ENCODE data around the gene MCRIP1.

MCRIP1 gene

DNA sequence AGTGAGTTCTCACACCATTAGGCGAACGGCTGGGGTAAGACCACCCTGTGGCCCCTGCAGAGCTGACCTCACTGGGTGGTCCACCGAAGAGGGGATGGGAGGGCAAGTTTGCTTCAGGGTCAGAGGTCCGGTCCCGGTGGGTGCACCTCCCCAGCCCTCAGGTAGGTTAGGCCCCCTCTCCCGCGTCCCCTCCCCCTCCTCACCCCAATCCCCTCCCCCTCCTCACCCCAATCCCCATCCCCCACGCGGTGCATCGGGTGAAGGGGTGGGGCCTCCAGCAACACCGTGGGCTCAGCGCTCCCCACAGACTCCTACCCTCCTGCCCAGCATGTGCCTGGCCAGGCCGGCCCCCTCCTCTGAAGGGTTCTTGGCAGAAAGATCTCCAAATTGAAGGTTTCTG, 13.4 kb downstream of the MCRIP1 start:
- no peak for DNase-seq (ENCODE audit: low spot score)

GRCh38 chr17:81817758-81818147, 15.3 kb downstream of the MCRIP1 start:
- no peak for DNase-seq (ENCODE audit: low spot score)

DNA sequence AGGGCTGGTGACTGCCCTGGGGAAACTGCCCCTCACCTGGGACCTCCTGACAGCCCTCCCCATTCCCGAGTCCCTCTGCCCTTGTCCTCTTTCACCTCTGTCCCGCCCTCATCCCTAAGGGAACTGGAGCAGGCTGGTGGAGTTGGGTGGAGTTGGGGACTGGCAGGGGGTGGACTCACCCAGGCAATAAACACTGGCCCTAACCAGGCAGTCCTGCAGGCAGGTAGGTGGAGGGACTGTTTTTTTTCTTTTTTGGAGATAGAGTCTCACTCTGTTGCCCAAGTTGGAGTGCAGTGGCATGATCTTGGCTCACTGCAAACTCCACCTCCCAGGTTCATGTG, 17.5 kb downstream of the MCRIP1 start:
- no peak for DNase-seq (ENCODE audit: low spot score)

DNA sequence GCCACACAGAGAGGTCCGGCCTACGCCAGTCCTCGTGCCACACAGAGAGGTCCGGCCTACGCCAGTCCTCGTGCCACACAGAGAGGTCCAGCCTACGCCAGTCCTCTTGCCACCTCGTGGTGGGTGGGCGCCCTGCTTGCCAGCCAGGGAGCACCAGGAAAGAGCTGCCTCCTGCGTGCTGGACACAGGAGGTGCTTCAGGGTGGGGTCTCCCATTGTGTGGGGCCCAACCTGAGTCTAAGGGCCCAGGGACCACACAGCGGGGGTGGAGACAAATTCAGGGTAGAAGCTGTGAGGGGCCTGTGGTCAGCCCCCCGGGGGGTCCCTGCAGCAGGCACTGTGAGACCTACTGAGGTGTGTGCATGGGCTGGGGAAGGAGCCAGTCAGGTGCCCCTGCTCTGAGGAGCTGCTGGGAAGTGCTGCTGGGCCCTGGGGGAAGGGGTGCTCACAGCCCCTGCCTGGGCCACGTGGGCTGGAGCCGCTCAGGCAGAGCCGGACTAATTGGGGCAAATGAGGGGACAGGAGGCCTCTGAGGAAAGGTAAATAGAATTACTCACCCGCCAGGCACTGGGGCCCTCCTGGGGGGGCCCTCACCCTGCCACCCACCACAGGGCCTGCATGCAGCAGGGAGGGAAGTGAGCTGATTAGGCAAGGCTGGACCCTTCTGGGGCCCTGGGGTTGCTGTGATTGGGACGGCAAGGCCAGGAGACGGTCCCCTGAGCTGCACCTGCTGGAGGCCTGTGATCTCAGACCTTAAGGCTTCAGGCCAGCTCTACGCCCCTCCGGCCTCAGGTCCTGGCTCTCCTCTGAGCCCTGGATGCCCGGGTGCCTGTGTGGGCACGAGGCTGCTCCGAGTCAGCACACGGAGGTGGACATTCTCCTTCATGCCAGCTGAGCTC, 18.1 kb downstream of the MCRIP1 start:
- no peak for DNase-seq (ENCODE audit: low spot score)

- DNase-seq (ENCODE audit: low spot score), result no peak
These were observed 19.0 kb downstream of the MCRIP1 start for GRCh38 chr17:81813861-81814683.

- DNase-seq (ENCODE audit: low spot score), result no peak
These were observed 19.8 kb downstream of the MCRIP1 start for GRCh38 chr17:81813371-81813684.

DNA sequence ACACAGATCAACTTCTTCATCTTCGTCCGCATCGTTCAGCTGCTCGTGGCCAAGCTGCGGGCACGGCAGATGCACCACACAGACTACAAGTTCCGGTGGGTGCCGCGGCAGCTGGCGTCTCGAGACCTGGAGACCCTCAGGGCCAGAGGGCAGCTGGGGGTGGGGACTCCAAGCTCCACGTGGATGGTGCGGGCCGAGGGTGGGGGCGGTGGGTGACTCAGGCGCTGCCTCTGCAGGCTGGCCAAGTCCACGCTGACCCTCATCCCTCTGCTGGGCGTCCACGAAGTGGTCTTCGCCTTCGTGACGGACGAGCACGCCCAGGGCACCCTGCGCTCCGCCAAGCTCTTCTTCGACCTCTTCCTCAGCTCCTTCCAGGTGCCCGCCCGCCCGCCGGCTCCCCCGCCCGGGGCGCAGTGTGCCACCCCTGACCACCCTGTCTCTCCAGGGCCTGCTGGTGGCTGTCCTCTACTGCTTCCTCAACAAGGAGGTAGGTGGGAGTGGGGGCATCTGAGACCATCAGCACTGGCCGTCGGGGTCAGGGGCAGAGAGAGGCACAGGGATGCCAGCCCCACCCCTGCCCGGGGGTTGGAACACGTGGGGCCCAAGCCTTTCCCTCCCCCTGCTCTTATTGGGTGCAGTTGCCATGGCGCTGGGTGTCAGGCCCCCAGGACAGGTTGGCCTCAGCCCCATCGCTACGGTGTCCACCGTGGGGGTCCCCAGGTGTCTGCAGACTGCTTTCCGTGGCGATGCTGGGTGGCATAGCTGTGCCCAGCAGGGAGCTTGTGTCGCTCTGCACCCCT, 20.3 kb downstream of the MCRIP1 start:
- DNase-seq (ENCODE audit: low spot score), result no peak

DNA sequence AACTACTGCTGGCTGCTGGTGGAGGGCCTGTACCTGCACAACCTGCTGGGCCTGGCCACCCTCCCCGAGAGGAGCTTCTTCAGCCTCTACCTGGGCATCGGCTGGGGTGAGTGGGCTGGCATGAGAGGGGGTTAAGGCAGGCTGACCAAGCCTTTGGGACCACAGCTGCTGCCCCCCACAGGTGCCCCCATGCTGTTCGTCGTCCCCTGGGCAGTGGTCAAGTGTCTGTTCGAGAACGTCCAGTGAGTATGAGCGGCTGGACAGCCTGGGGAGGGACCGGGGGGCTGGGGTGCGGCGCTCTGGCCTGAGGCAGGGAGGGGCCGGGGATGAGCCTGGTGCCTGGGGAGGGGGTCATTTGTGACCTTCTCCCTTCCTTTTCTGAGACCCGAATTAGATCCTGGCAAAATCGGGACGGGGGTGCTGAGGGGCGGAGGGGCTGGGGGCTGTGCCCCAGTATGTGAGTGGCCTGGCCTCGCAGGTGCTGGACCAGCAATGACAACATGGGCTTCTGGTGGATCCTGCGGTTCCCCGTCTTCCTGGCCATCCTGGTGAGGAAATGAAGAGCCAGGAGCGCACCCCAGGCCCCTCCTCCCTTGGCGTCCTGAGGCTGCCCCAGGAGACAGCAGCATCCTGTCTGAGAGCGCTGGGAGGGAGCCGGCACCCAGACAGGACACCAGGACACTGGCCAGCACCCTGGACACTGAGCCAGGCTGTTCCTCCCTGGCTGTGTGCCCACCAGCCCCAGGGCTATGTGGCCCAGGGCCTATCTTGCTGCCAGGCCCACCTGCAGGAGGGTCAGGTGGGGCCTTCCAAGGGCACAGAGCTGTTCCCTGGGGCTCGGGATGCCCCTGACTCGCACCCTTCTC, 21.2 kb downstream of the MCRIP1 start:
- DNase-seq (ENCODE audit: low spot score), result no peak

DNA sequence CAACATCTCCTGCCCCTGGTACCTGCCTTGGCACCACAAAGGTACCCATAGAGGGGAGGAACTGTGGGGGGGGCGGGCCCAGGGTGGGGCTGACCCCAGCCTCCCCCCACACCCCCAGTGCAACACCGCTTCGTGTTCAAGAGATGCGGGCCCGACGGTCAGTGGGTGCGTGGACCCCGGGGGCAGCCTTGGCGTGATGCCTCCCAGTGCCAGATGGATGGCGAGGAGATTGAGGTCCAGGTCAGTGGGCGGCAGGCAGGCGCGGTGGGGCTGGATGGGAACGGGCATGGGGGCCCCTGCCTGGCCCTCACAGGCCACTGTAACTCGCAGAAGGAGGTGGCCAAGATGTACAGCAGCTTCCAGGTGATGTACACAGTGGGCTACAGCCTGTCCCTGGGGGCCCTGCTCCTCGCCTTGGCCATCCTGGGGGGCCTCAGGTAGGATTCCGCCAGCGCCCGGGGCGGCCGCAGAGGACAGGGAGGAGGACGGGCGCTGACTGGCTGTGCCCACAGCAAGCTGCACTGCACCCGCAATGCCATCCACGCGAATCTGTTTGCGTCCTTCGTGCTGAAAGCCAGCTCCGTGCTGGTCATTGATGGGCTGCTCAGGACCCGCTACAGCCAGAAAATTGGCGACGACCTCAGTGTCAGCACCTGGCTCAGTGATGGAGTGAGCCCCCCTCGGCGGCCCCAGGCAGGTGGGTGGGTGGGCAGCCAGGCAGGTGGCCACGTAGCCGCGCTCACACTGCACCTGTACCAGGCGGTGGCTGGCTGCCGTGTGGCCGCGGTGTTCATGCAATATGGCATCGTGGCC, 22.0 kb downstream of the MCRIP1 start:
- no peak for DNase-seq (ENCODE audit: low spot score)

- no peak for DNase-seq (ENCODE audit: low spot score)
These were observed 22.6 kb downstream of the MCRIP1 start for GRCh38 chr17:81810476-81810875.

DNA sequence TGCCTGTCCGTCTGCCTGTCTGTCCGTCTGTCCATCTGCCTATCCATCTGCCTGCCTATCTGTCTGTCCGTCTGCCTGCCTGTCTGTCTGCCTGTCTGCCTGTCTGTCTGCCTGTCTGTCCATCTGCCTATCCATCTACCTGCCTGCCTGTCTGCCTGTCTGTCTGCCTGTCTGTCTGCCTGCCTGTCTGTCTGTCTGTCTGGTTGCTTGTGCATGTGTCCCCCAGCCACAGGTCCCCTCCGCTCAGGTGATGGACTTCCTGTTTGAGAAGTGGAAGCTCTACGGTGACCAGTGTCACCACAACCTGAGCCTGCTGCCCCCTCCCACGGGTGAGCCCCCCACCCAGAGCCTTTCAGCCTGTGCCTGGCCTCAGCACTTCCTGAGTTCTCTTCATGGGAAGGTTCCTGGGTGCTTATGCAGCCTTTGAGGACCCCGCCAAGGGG, 23.5 kb downstream of the MCRIP1 start:
- DNase-seq (ENCODE audit: low spot score), result no peak

DNA sequence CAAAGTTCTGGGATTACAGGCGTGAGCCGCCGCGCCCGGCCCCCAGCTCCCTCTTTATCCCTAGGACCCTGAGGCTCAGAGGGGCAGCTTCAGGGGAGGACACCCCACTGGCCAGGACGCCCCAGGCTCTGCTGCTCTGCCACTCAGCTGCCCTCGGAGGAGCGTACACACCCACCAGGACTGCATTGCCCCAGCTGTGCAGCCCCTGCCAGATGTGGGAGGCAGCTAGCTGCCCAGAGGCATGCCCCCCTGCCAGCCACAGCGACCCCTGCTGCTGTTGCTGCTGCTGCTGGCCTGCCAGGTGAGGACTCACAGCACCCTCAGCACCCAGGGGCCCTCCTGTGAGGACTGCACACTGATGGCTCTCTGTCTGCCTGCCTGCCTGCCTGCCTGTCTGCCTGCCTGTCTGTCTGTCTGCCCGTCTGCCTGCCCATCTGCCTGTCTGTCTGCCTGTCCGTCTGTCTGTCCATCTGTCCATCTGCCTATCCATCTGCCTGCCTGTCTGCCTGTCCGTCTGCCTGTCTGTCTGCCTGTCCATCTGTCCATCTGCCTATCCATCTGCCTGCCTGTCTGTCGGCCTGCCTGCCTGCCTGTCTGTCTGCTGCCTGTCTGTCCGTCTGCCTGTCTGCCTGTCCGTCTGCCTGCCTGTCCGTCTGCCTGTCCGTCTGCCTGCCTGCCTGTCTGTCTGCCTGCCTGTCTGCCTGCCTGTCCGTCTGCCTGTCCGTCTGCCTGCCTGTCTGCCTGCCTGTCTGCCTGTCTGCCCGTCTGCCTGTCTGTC, 24.1 kb downstream of the MCRIP1 start:
- DNase-seq (ENCODE audit: low spot score), result no peak

- no peak for DNase-seq (ENCODE audit: low spot score)
These were observed 25.3 kb downstream of the MCRIP1 start for GRCh38 chr17:81807839-81808238.

DNA sequence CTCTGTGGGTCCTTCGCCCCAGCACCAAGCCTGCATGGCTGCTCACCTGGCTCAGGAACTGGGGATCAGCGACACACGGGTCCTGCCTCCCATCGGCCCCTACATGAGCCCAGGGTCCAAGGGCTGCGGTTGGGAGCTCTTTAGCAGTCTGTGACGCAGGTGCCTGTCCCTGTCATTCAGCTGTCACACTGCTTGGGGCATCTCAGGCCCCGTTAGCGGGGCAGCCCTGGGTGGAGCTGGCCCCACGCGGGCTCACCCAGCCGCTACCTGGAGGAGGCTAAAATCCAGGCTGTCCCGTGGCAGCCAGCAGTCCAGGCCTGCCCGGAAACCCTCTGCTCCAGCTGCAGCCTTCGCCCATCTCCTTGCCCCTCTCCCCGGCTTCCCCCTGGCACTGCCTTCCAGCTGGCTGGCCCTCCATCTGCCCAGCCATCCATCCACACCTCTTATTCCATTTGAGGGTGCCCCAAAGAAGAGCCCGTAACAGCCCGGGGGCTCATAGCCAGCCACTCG, 25.8 kb downstream of the MCRIP1 start:
- no peak for DNase-seq (ENCODE audit: low spot score)

DNA sequence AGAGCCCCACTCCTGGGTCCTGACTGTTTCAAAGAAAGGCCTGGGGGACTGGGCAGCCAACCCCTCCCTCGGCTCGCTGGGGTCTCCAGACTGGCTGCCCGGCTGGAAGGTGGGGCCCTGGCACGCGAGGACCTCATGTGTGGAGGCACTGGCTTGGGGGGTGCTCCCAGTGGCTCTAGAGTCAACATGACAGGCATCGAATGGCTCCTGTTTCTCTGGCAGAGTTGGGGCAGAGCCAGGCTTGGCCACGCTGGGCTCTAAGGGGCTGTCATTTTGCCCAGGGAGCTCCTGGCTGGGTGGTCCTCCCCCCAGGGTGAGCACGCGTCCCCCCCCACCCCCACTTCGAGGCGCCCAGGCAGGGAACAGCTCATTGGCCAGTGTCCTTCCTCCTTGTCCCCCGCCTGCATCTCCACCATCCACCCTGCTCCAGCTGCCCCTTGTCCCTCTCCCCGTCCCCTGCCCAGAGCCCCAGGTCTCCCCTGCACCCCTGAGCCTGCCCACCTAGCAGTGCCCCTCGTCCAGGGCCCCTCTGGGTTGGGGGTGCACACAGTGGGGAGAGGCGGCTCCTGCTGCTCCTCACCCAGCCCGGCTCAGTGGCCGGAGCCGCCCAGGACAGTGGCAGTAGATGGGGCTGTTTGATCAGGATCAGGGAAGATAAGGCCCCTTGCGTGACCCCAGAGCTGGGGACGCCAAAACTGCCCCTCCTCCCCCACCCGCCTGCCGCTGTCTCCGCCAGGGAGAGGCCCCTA, 26.5 kb downstream of the MCRIP1 start:
- no peak for DNase-seq (ENCODE audit: low spot score)

- no peak for DNase-seq (ENCODE audit: low spot score)
These were observed 27.2 kb downstream of the MCRIP1 start for GRCh38 chr17:81805707-81806460.

DNA sequence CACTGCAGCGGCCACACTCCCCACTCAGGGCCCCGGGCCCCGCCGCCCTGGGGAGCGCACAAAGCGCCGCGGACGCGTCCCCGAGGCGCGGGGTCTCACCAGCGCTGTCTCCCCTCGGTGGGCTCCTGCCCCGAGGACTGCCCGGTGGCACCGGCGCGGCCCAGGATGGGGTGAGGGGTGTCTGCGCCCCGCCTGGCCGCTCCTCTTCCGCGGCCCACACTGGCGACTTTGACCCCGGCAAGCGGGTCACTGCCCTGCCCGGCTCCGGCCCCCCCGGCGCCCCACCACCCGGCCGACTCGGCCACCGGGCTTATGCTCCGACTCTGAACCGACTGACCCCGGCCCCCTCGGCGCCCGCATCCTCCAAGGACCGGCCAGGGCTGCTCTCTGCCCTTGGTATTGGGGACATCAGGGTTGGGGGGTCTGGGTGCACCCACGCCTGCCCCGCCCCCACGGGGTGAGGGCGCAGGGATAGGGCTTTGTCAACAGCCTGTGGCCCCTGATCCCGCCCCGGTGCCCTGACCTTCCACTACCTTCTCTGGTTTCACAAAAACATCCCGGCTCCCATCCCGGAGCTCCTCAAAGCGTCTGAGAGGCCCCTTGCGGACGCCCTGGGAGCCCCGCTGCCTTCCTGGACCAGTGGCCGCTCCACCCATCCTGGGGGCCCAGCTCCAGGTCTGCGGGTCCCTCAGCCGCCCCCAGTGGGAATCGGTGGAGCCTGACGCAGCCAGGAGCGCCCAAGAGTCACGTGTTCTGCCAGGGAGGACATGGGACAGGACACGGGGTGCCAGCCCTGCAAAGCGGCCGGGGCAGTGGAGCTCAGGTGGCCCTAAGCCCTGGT, 28.3 kb downstream of the MCRIP1 start:
- no peak for DNase-seq (ENCODE audit: low spot score)

Data from ecto neural progenitor cell (in vitro differentiated cells).